Smooth muscle cell of trachea (primary cell): Measurements from ENCODE around the gene GAK. TPM values are rescaled to one million over a fixed set of nuclear protein-coding genes. Genes with fewer than 3 reads are reported as not detected.

Experiments used
- total RNA-seq: library from RNA; depleted of rRNA; stranded (reverse); fragments of >200 nt; gene quantifications from 2 replicates; pipeline ENCODE4 v1.2.1, GENCODE V29; 2014

GAK gene
- 69.8 and 84.0 TPM in 2 replicates for total RNA-seq

DNA sequence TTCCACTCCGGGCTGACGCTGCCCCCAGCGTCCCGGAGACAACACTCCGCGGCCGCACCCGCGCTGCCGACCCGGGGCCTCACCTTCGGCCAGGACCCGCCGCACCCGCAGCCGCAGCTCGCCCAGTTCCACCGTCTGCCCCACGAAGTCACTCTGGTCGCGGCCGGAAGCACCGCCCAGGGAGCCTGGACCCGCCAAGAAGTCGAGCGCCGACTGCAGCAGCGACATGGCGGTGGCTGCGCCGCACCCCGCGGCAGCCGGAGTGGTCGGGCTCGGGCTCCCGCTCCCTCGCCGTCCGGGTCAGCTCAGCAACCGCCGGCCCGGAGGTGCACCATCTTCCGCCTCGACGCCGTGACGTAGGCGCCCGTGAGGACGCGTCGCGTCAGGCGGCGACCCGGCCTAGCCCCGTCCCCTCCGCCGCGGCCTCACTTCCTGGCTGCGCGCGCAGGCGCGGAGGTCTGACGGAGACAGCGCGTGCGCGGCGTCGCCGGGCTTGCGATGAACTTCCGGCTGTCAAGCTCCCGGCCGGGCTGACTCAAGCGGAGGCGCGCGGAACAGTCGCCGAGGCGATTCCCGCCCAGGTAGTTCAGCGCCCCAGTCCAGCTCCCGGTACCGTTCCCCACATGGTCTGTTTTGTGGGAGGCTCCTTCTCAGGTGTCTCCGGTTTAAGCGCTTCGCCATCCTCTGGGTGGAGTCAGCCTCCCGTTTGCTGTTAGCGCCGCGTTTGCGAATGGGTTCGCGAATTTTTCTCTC, at the start of gene GAK, which contains the start of gene TMEM175:
Gene GAK, minus strand, starts transcription at position 357 of the 753 bp plus-strand sequence. Its CDS starts 129 bp downstream, at position 228.
Gene TMEM175, plus strand, starts transcription at position 501 of the 753 bp plus-strand sequence. CDS start 15,280 bp downstream, outside the sequence.

DNA sequence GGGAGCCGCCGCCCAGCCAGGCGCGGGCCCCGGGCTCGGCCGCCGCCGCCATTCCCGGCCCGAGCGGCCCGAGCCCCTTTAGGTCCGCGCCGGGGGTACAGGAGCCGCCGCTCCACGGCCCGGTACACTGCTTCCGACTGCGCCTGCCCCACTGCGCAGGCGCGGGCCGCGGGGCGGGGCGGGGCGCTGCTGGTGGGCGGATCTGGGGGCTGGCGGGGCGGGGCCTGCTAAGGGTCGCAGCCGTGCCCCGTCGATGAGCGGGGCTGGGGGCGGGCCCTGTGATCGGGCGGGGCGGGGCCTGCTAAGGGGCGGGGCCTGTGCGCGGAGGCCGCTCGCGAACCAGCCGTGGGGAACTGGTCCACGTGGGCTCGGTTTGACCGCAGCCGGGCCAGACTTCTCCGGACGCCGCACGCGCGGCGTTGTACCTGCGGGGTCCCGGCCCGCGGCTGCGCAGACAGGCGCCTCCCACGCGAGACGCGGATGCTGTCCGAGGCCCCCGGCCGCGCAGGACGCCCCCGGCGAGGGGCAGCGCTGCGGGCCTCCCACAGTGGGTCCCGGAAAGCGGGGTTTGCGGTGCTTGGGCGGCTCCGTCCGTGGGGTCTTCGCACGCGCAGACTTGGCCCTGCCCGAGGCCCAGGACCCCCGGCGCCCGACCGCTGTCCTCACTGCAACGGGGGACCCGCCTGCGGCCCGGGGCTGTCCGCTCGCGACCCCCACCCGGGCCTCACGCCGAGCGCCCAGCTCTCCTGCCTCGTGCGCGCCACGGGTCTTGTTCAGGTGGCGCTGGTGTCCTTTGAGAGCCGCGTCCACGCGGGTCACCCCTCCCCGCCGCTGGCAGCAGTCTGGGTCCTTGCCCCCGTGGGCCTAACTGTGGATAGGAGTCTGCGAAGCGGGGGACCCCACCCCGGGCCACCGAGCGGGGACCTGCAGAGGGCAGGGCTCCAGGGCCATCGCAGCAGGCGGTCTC, 41.6 kb upstream of the GAK start, which contains the start of gene DGKQ:
Gene DGKQ, minus strand, starts transcription at position 139 of the 967 bp plus-strand sequence. Its CDS starts 87 bp downstream, at position 52.

DNA sequence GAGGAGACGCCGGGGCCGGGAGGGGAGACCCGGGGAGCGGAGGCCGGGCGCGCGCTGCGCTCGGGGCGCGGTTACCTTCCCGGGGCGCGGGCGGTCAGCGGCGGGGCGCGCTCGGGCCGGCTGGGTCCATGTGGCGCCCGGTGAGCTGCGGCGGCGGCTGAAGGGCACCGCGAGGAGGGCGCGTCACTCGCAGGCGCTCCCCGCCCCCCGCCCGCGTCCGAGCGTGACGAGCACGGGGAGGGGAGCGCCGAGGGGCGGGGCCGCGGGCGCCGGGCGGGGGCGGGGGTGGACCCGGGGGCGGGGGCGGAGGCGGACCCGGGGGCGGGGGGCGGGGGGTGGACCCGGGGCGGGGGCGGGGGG, 106.2 kb downstream of the GAK start, which contains the start of gene CPLX1:
Gene CPLX1, minus strand, starts transcription at position 159 of the 360 bp plus-strand sequence. CDS start 1,607 bp downstream, outside the sequence.

Other genes starting within 250 kb of the GAK start
- gene SLC49A3, start 243.2 kb downstream of the GAK start, total RNA-seq, result 4.2 and 15.5 TPM in 2 replicates
- gene PCGF3, start 226.5 kb downstream of the GAK start, total RNA-seq, result 29.4 and 32.4 TPM in 2 replicates
- 0.17 TPM in 1 of 2 replicates, not detected in the other for gene CPLX1, start 106.2 kb downstream of the GAK start, total RNA-seq
- gene TMEM175, start 144 bp upstream of the GAK start, total RNA-seq, result 14.8 and 23.2 TPM in 2 replicates
- gene DGKQ, start 41.3 kb upstream of the GAK start, total RNA-seq, result 17.0 and 27.8 TPM in 2 replicates
- gene IDUA, start 54.7 kb upstream of the GAK start, total RNA-seq, result 11.6 and 29.1 TPM in 2 replicates
- gene SLC26A1, start 61.1 kb upstream of the GAK start, total RNA-seq, result 0.33 and 0.44 TPM in 2 replicates
- gene FGFRL1, start 79.3 kb upstream of the GAK start, total RNA-seq, result 12.5 and 34.4 TPM in 2 replicates
- 1.5 and 4.6 TPM in 2 replicates for gene RNF212, start 181.2 kb upstream of the GAK start, total RNA-seq
- 846 and 1,031 TPM in 2 replicates for gene SPON2, start 240.3 kb upstream of the GAK start, total RNA-seq